Measurements from ENCODE around the gene EMC9. TPM values are rescaled to one million over a fixed set of nuclear protein-coding genes. Genes with fewer than 3 reads are reported as not detected.

Gene EMC9
- total RNA-seq: 10 to 100 TPM; 45.0 to 51.7 TPM

DNA sequence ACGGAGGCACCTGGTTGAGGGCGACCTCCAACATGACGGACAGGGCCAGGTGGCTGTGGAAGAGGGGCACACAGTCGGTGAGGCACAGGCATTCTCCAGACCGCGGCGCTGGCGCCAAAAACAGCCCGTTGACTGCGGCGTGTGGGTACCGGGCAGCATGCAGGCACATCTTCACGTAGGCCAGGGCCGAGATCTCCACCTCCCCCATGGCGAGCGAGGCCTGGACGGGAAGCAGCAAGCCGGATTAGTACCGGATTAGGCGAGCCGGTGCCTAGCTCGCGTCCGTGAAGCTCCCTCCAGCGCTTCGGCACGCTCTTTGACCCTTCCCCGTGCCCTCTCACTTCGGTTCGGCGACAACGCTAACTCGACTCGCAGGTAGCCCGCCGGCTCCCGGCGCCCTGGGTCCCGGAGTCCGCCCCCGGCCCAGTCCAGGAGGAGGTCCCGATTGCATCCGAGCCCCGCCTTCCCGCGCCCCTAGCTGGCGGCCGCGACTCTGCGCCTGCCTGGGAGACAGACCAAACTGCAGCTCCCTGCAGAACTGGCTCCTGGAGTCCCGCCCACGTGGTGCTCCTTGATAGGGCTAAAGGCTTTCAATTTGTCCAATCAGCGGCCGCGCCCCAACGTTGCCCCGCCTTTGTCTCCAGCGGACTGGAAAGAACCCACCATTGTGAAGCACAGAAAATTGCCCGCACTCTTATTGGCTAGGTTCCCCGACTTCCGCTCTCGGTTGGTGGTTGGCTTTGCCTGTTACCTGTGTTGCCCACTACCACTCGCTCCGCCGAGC is at the start of gene EMC9:
EMC9 (minus strand) TSS at position 495 of the 784 bp plus-strand sequence; CDS start at position 208, 287 bp downstream.
- peaks cover 73% of the 10 kb centered on the region for H3K4me1 Mint-ChIP-seq

GRCh38 chr14:24190416-24190815 is 49.0 kb upstream of the EMC9 start:
- no peaks in the 10 kb centered on the region for H3K27me3 Mint-ChIP-seq
- CTCF ChIA-PET: no interaction called here
- peaks cover 51% of the 10 kb centered on the region for H3K36me3 Mint-ChIP-seq (ENCODE audit: low read depth)
- peak overlapping the region; percentile 34 for H3K27ac Mint-ChIP-seq
- H3K9me3 Mint-ChIP-seq: no peaks in the 10 kb centered on the region
- H3K4me1 Mint-ChIP-seq: peaks cover 73% of the 10 kb centered on the region
- DNase-seq: no peak
- H3K4me3 Mint-ChIP-seq: no peak overlapping the region
- POLR2A ChIA-PET: interaction anchor here (0.6 to 21.9 kb wide), 2 partner anchors 24 to 77 kb away, joined by 3 to 456 read pairs; partner anchors contain the start of genes IRF9 and REC8

More for the DNA sequence above, at the start of gene EMC9:
- peak; percentile 100 for DNase-seq
- H3K4me3 Mint-ChIP-seq: peak within 1 kb of the TSS; percentile 93
- POLR2A ChIA-PET: interaction anchor here (0.7 to 21.4 kb wide), 27 partner anchors 9 to 290 kb away, joined by 3 to 652 read pairs (median 6); partner anchors contain the start of genes CHMP4A, DCAF11, DHRS4L2 and IPO4
- peaks cover 84% of the 10 kb centered on the region for H3K36me3 Mint-ChIP-seq (ENCODE audit: low read depth)
- CTCF ChIA-PET: interaction anchor here (0.6 to 2.9 kb wide), 16 partner anchors 9 to 167 kb away, joined by 3 to 32 read pairs (median 4); partner anchors contain the start of genes CHMP4A, DCAF11, IRF9 and MDP1
- H3K27ac Mint-ChIP-seq: peak within 1 kb of the TSS; percentile 92
- H3K9me3 Mint-ChIP-seq: no peaks in the 10 kb centered on the region
- H3K27me3 Mint-ChIP-seq: no peaks in the 10 kb centered on the region

- Mint-ChIP-seq H3K27me3 (no peaks in the 10 kb centered on the region), H3K9me3 (no peaks in the 10 kb centered on the region), H3K4me3 (no peak overlapping the region), H3K27ac (no peak overlapping the region), H3K36me3 (ENCODE audit: low read depth) (peaks cover 56% of the 10 kb centered on the region), H3K4me1 (peaks cover 66% of the 10 kb centered on the region)
- CTCF ChIA-PET: interaction anchor here (0.7 to 2.2 kb wide), 5 partner anchors 25 to 118 kb away, joined by 3 to 11 read pairs (median 7); partner anchors contain the start of genes CHMP4A, CIDEB, IRF9 and MDP1
- POLR2A ChIA-PET: interaction anchor here (1.0 to 21.9 kb wide), 23 partner anchors 9 to 131 kb away, joined by 3 to 456 read pairs (median 6); partner anchors contain the start of genes CHMP4A, CIDEB, DCAF11 and DHRS1
- DNase-seq: no peak
Measured at GRCh38 chr14:24189460-24189859, 48.1 kb upstream of the EMC9 start.

DNA sequence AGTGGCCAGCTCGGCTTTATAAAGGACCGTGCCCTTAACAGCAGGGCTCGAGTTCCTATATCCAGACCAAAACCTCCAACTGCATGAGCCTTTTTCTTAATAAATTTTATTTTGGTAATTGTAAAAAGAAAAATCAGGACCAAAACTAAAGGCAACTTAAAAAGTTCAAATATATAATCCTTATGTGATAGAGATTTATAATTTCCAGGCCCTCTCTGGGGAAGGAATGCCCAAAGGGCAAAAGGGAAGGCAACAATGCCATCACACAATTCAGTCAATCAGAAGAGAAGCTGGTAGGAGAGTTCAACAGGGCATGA is 47.6 kb upstream of the EMC9 start:
- Mint-ChIP-seq H3K4me3 (peak overlapping the region; percentile 81), H3K27me3 (no peaks in the 10 kb centered on the region), H3K27ac (peak overlapping the region; percentile 79), H3K36me3 (ENCODE audit: low read depth) (peaks cover 51% of the 10 kb centered on the region), H3K4me1 (peaks cover 62% of the 10 kb centered on the region), H3K9me3 (no peaks in the 10 kb centered on the region)
- DNase-seq: no peak
- ChIA-PET CTCF (interaction anchor here (0.7 to 2.2 kb wide), 5 partner anchors 26 to 119 kb away, joined by 3 to 11 read pairs (median 7); partner anchors contain the start of genes CHMP4A, CIDEB, IRF9 and MDP1), POLR2A (interaction anchor here (1.0 to 21.9 kb wide), 23 partner anchors 8 to 131 kb away, joined by 3 to 456 read pairs (median 6); partner anchors contain the start of genes CHMP4A, CIDEB, DCAF11 and DHRS1)

GRCh38 chr14:24188251-24189058 is 47.1 kb upstream of the EMC9 start, which contains the start of gene IPO4:
IPO4 (minus strand) TSS chr14:24188816; CDS start chr14:24188787, 29 bp downstream.
- H3K36me3 Mint-ChIP-seq (ENCODE audit: low read depth): peaks cover 52% of the 10 kb centered on the region
- H3K9me3 Mint-ChIP-seq: no peaks in the 10 kb centered on the region
- CTCF ChIA-PET: interaction anchor here (0.7 to 2.2 kb wide), 6 partner anchors 26 to 120 kb away, joined by 3 to 11 read pairs (median 5); partner anchors contain the start of genes CHMP4A, CIDEB, IRF9 and MDP1
- H3K27me3 Mint-ChIP-seq: no peaks in the 10 kb centered on the region
- H3K4me3 Mint-ChIP-seq: peak within 1 kb of the TSS; percentile 81
- POLR2A ChIA-PET: interaction anchor here (1.0 to 21.9 kb wide), 24 partner anchors 7 to 130 kb away, joined by 3 to 456 read pairs (median 6); partner anchors contain the start of genes CHMP4A, CIDEB, DCAF11 and DHRS1
- H3K27ac Mint-ChIP-seq: peak within 1 kb of the TSS; percentile 79
- DNase-seq: peak; percentile 96
- peaks cover 59% of the 10 kb centered on the region for H3K4me1 Mint-ChIP-seq

DNA sequence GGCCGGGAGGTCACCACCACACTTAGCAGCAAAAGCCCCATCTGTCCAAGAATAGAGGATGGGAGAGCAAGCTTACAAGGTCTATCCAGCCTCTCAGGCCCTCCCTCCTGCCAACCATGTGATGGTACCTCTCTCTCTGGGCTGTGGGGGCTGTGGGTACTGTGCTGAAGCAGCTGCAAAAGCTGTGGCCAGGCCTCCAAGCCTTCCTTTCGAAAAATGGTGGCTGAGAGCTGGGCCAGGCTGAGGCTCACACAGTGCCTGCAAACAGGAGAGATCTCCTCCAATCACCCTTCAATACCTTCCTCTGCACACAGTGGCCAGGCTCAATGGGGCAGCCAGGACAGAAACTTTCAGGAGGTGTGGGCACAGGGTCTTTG is 46.1 kb upstream of the EMC9 start:
- H3K27ac Mint-ChIP-seq: peak overlapping the region; percentile 79
- peaks cover 52% of the 10 kb centered on the region for H3K4me1 Mint-ChIP-seq
- no peaks in the 10 kb centered on the region for H3K27me3 Mint-ChIP-seq
- peak overlapping the region; percentile 81 for H3K4me3 Mint-ChIP-seq
- H3K36me3 Mint-ChIP-seq (ENCODE audit: low read depth): peaks cover 55% of the 10 kb centered on the region
- ChIA-PET POLR2A (interaction anchor here (1.1 to 21.9 kb wide), 11 partner anchors 8 to 123 kb away, joined by 4 to 456 read pairs (median 18); partner anchors contain the start of genes CHMP4A, DCAF11, DHRS1 and IRF9), CTCF (interaction anchor here (0.7 to 1.6 kb wide), 2 partner anchors 120 to 244 kb away, joined by 3 read pairs; partner anchors contain the start of gene CIDEB)
- no peaks in the 10 kb centered on the region for H3K9me3 Mint-ChIP-seq
- no peak for DNase-seq

GRCh38 chr14:24186831-24187538 is 45.6 kb upstream of the EMC9 start:
- H3K4me1 Mint-ChIP-seq: peaks cover 48% of the 10 kb centered on the region
- H3K36me3 Mint-ChIP-seq (ENCODE audit: low read depth): peaks cover 52% of the 10 kb centered on the region
- peak overlapping the region; percentile 13 for H3K27ac Mint-ChIP-seq
- H3K9me3 Mint-ChIP-seq: no peaks in the 10 kb centered on the region
- POLR2A ChIA-PET: interaction anchor here (1.1 to 21.9 kb wide), 9 partner anchors 8 to 123 kb away, joined by 5 to 456 read pairs (median 22); partner anchors contain the start of genes CHMP4A, DCAF11, IRF9 and LTB4R
- no peaks in the 10 kb centered on the region for H3K27me3 Mint-ChIP-seq
- no peak for DNase-seq
- peak overlapping the region; percentile 81 for H3K4me3 Mint-ChIP-seq
- CTCF ChIA-PET: interaction anchor here (0.7 to 1.6 kb wide), 3 partner anchors 26 to 245 kb away, joined by 3 read pairs; partner anchors contain the start of genes CIDEB and IRF9

- no peak overlapping the region for H3K27ac Mint-ChIP-seq
- ChIA-PET POLR2A (interaction anchor here (1.4 to 21.9 kb wide), 5 partner anchors 8 to 50 kb away, joined by 3 to 456 read pairs (median 22); partner anchors contain the start of genes IRF9, PSME1, PSME2 and REC8), CTCF (interaction anchor here (0.7 kb wide), 1 partner anchor 45 kb away, joined by 3 read pairs; the partner anchor contains the start of gene EMC9)
- H3K36me3 Mint-ChIP-seq (ENCODE audit: low read depth): peaks cover 46% of the 10 kb centered on the region
- DNase-seq: no peak
- peaks cover 38% of the 10 kb centered on the region for H3K4me1 Mint-ChIP-seq
- no peaks in the 10 kb centered on the region for H3K27me3 Mint-ChIP-seq
- no peaks in the 10 kb centered on the region for H3K9me3 Mint-ChIP-seq
- H3K4me3 Mint-ChIP-seq: no peak overlapping the region
Measured at GRCh38 chr14:24185741-24186140, 44.4 kb upstream of the EMC9 start.

GRCh38 chr14:24185026-24185425 is 43.6 kb upstream of the EMC9 start:
- CTCF ChIA-PET: no interaction called here
- Mint-ChIP-seq H3K27ac (no peak overlapping the region), H3K4me1 (peaks cover 33% of the 10 kb centered on the region), H3K9me3 (no peaks in the 10 kb centered on the region), H3K27me3 (no peaks in the 10 kb centered on the region), H3K36me3 (ENCODE audit: low read depth) (peaks cover 47% of the 10 kb centered on the region), H3K4me3 (no peak overlapping the region)
- DNase-seq: no peak
- POLR2A ChIA-PET: interaction anchor here (1.4 to 21.9 kb wide), 5 partner anchors 8 to 49 kb away, joined by 3 to 456 read pairs (median 22); partner anchors contain the start of genes IRF9, PSME1, PSME2 and REC8

DNA sequence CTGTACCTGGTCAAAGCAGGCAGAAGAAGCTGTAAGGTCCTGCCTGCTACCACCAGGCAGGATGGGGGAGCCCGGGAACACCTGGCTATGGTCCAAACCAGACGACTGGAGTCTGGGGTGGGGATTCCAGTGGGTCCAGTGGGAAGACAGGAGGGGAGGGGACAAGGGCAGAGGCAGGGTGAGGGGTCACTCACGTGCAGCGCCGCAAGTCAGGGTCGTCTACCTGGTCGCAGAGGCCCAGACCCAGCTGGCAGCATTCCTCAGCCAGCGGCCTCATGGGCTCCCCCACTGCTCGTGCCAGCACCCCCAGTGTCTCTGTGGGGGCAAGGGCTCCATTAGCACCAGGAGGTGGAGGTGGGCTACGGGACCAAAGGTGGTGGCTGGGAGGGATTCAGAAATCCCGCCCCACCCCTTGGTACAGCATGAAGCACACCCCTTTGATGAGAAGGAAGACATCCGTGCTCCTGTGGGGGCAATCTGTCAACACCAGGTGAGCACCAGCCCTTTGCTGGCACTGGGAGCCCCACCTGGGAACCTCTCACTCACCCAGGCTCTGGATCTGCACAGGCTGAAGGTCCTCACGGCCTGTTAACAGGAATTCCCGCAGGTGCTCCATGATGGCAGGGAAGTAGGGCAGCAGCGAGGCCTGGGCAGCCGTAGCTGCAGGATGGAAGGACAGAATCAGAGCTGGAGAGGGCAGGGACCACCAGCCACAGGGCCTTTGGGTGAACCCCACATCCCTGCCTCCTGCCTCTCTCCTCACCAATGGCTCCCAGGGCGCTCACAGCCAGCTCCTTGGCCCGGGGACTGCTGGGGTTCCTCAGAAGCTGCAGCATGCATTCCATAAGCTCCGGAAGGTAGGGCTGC is 42.9 kb upstream of the EMC9 start:
- Mint-ChIP-seq H3K9me3 (no peaks in the 10 kb centered on the region), H3K36me3 (ENCODE audit: low read depth) (peaks cover 50% of the 10 kb centered on the region), H3K27ac (no peak overlapping the region), H3K4me1 (peaks cover 29% of the 10 kb centered on the region), H3K27me3 (no peaks in the 10 kb centered on the region), H3K4me3 (no peak overlapping the region)
- POLR2A ChIA-PET: interaction anchor here (1.1 to 21.9 kb wide), 6 partner anchors 7 to 89 kb away, joined by 3 to 456 read pairs (median 14); partner anchors contain the start of genes IRF9, PSME2, REC8 and RNF31
- CTCF ChIA-PET: no interaction called here
- DNase-seq: no peak

Data from activated CD4-positive, alpha-beta memory T cell treated with anti-CD3 and anti-CD28 coated beads, Interleukin-2, amount 10 ng/mL, durations not matched to agents 7 days and 5 days (primary cell).